HEK293T (cell line): ENCODE measurements around the gene CELF1.

Source experiments
- ARNT ChIP-seq: fragments of 450-650 bp; IDR thresholded peaks from 2 replicates; pipeline ENCODE4 v1.6.1; 2017; ENCODE audit warnings: mild to moderate bottlenecking
- BHLHE40 ChIP-seq: fragments of 450-650 bp; IDR thresholded peaks from 2 replicates; pipeline ENCODE4 v1.6.1; 2016; ENCODE audit warnings: mild to moderate bottlenecking, moderate library complexity, borderline replicate concordance
- CTBP1 ChIP-seq: fragments of 450-650 bp; IDR thresholded peaks from 2 replicates; pipeline ENCODE4 v1.6.1; 2016; ENCODE audit warnings: borderline replicate concordance
- ELF4 ChIP-seq: fragments of 450-650 bp; IDR thresholded peaks from 2 replicates; pipeline ENCODE4 v1.6.1; 2017; ENCODE audit warnings: antibody characterized with exemption
- FOXA1 ChIP-seq: fragments of 450-650 bp; IDR thresholded peaks from 2 replicates; pipeline ENCODE4 v1.6.1; 2016; ENCODE audit warnings: mild to moderate bottlenecking
- FOXK2 ChIP-seq: fragments of 450-650 bp; IDR thresholded peaks from 2 replicates; pipeline ENCODE4 v1.6.1; 2016; ENCODE audit warnings: mild to moderate bottlenecking
- FOXM1 ChIP-seq: fragments of 450-650 bp; IDR thresholded peaks from 2 replicates; pipeline ENCODE4 v1.6.1; 2017; ENCODE audit warnings: mild to moderate bottlenecking, borderline replicate concordance
- HDGF ChIP-seq: fragments of 450-650 bp; IDR thresholded peaks from 2 replicates; pipeline ENCODE4 v1.6.1; 2017; ENCODE audit warnings: antibody characterized with exemption, borderline replicate concordance
- L3MBTL2 ChIP-seq: fragments of 450-650 bp; conservative IDR thresholded peaks from 2 replicates; pipeline ENCODE4 v1.6.1; 2016; ENCODE audit warnings: mild to moderate bottlenecking
- SP1 ChIP-seq: fragments of 450-650 bp; IDR thresholded peaks from 2 replicates; pipeline ENCODE4 v1.6.1; 2017
- TARDBP ChIP-seq: fragments of 450-650 bp; IDR thresholded peaks from 2 replicates; pipeline ENCODE4 v1.6.1; 2016
- ZNF384 ChIP-seq: fragments of 450-650 bp; IDR thresholded peaks from 2 replicates; pipeline ENCODE4 v1.6.1; 2016

GRCh38 chr11:47511917-47512316, 41.0 kb downstream of the CELF1 start:
- no peak for TF ChIP-seq L3MBTL2
- TF ChIP-seq ARNT, result no peak
- TF ChIP-seq TARDBP, result no peak
- no peak for TF ChIP-seq SP1
- TF ChIP-seq FOXM1, result no peak
- no peak for TF ChIP-seq BHLHE40
- TF ChIP-seq FOXA1, result no peak
- no peak for TF ChIP-seq HDGF
- no peak for TF ChIP-seq CTBP1
- no peak for TF ChIP-seq FOXK2
- no peak for TF ChIP-seq ELF4
- no peak for TF ChIP-seq ZNF384
